ENCODE data around the gene TGFBR2.

TGFBR2 gene

DNA sequence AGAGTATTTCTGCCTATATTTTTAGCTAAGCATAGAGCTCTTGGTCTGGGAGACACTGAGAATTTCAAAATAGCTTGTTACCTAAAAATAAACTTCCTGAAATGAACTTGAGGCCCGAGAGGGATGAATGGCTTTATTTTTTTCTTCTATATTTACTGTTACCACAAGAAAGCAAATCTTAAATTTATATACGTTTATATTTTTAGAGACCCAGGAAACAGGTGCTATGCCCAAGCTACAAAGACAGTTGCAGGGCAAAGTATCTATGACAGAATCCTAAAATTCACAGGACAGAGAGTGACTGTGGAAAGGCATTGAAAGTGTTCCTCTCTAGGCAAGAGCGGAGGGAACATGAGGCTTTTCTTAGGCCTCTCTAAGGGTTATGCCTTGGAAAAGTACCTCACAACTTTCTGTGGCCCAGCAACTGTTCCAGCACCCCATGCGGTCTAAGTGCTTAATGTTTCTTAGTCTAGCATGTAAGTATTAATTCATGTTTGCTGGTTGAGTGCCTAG is 36.5 kb downstream of the TGFBR2 start:
- Histone ChIP-seq H3K9me3 (ENCODE audit: severe bottlenecking) (no peaks in the 10 kb centered on the region), H3K27ac (no peak overlapping the region), H3K4me3 (ENCODE audit: low read depth, low read length) (no peak overlapping the region), H3K27me3 (ENCODE audit: insufficient read depth, low read depth, severe bottlenecking) (no peaks in the 10 kb centered on the region), H3K36me3 (no peaks in the 10 kb centered on the region)
- DNase-seq, result no peak
- TF ChIP-seq, protein P1, sequence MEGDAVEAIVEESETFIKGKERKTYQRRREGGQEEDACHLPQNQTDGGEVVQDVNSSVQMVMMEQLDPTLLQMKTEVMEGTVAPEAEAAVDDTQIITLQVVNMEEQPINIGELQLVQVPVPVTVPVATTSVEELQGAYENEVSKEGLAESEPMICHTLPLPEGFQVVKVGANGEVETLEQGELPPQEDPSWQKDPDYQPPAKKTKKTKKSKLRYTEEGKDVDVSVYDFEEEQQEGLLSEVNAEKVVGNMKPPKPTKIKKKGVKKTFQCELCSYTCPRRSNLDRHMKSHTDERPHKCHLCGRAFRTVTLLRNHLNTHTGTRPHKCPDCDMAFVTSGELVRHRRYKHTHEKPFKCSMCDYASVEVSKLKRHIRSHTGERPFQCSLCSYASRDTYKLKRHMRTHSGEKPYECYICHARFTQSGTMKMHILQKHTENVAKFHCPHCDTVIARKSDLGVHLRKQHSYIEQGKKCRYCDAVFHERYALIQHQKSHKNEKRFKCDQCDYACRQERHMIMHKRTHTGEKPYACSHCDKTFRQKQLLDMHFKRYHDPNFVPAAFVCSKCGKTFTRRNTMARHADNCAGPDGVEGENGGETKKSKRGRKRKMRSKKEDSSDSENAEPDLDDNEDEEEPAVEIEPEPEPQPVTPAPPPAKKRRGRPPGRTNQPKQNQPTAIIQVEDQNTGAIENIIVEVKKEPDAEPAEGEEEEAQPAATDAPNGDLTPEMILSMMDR (IDR thresholded peaks at IDR 0.05; ENCODE audit: low read depth, low read length), result no peak

DNA sequence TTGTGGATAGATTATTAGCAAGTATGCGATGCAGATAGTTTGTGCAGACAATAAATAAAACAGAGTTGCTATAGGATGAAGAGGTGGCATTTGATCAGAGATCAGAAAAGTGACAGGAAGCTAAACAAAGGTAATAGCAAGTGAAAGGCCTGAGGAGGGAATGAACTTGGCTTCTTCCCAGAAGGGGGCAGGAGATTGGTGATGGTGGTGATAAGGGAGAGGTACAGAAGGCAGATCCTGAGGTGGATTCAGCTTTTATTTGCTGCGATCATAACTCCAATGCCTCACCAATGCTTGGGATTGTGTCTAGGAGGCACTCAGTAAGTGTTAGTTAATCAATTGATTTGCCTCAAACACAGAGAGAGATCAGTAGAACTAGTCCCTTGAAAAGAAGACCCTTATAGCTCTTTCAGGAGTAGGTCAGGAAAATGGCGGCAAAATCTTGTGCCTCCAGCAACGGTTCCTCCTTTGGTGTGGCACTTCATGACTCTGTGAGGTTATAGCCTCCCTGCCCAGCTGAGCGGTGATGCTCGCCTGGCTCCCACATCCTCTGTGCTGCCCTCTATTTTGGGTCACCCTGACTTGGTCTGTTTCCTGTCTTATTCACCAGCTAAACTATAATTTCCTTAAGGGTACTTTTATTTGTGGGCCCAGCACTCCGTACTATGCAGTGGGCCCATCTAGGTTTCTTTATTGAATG is 37.5 kb downstream of the TGFBR2 start:
- H3K4me3 ChIP-seq (ENCODE audit: low read depth, low read length), result no peak overlapping the region
- no peak for DNase-seq

DNA sequence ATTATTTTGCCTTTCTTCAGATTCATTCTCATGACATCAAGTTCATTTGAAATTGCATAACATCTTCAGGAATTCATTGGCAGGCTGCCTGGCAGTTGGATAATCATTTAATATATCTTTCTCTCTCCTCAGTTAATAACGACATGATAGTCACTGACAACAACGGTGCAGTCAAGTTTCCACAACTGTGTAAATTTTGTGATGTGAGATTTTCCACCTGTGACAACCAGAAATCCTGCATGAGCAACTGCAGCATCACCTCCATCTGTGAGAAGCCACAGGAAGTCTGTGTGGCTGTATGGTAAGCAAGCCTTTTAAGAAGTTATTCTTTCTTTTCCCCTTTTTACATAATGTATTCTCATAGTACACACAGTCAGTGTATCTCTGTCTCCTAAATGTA is 38.2 kb downstream of the TGFBR2 start:
- TF ChIP-seq, protein P1 (IDR thresholded peaks at IDR 0.05; ENCODE audit: low read depth, low read length), result no peak
- no peak for DNase-seq
- no peaks in the 10 kb centered on the region for H3K9me3 ChIP-seq (ENCODE audit: severe bottlenecking)
- no peaks in the 10 kb centered on the region for H3K27me3 ChIP-seq (ENCODE audit: insufficient read depth, low read depth, severe bottlenecking)
- H3K27ac ChIP-seq, result no peak overlapping the region
- H3K36me3 ChIP-seq, result no peaks in the 10 kb centered on the region
- no peak overlapping the region for H3K4me3 ChIP-seq (ENCODE audit: low read depth, low read length)

More for the DNA sequence above, 37.5 kb downstream of the TGFBR2 start:
- Histone ChIP-seq H3K27me3 (ENCODE audit: insufficient read depth, low read depth, severe bottlenecking) (no peaks in the 10 kb centered on the region), H3K9me3 (ENCODE audit: severe bottlenecking) (no peaks in the 10 kb centered on the region), H3K36me3 (no peaks in the 10 kb centered on the region), H3K27ac (no peak overlapping the region)
- TF ChIP-seq, protein P1 (IDR thresholded peaks at IDR 0.05; ENCODE audit: low read depth, low read length), result no peak

DNA sequence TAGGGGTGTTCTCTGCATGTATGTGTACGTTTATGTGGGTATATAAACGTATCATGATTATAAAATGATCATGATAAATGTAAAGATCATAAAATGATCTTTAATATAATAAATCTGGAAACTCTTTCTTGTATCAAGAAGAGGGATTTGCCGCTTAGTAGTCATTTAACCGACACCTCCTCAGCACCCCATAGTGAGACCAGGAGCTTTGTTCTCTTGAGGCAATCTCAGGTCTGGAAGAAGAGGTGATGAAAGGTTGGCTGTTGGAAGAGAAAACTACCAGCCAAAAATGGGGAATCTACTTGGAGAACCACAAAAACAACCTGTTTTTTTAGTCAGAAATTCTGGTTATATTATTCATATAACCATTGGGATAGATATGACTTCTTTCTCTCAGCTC is 38.7 kb downstream of the TGFBR2 start:
- H3K27ac ChIP-seq, result no peak overlapping the region
- no peaks in the 10 kb centered on the region for H3K9me3 ChIP-seq (ENCODE audit: severe bottlenecking)
- no peak for DNase-seq
- TF ChIP-seq, protein P1 (IDR thresholded peaks at IDR 0.05; ENCODE audit: low read depth, low read length), result no peak
- no peaks in the 10 kb centered on the region for H3K36me3 ChIP-seq
- no peaks in the 10 kb centered on the region for H3K27me3 ChIP-seq (ENCODE audit: insufficient read depth, low read depth, severe bottlenecking)
- H3K4me3 ChIP-seq (ENCODE audit: low read depth, low read length), result no peak overlapping the region

DNA sequence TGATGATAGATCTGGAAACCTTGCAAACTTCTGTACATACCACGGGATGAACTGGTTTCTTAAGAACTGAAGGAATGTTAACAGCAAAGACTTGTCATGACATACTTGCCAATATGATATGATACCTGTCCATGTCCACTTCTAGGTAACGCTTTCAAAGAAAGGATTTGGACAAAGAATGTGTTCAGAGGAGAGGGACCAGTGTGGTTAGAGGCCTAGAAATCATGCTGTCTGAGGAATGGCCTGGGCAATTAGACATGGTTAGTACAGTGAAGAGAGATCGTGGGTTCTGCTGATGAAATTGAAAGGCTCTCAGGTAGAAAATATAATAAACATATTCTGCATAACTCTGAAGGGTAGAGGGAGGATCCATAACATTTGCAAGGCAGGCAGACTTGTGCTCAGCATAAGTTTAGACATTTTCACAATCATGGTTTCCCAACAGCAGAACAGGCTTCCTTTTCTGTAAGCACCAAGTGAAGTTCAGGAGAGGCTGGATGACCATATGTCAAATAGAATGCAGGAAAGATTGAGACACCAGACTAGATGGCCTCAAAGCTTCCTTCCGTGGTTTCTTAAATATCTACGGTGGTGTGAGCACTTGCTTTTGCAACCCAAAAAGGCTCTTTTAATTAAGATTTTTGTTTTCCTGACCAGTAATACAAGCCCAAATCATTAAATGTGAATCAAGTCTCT is 39.9 kb downstream of the TGFBR2 start:
- Histone ChIP-seq H3K27me3 (ENCODE audit: insufficient read depth, low read depth, severe bottlenecking) (no peaks in the 10 kb centered on the region), H3K27ac (no peak overlapping the region), H3K9me3 (ENCODE audit: severe bottlenecking) (no peaks in the 10 kb centered on the region), H3K4me3 (ENCODE audit: low read depth, low read length) (no peak overlapping the region), H3K36me3 (no peaks in the 10 kb centered on the region)
- TF ChIP-seq, protein P1 (IDR thresholded peaks at IDR 0.05; ENCODE audit: low read depth, low read length), result no peak
- DNase-seq, result no peak

Data from WERI-Rb-1 (cell line).